Measurements from ENCODE around the gene METTL15. TPM values are rescaled to one million over a fixed set of nuclear protein-coding genes. Genes with fewer than 3 reads are reported as not detected.

METTL15 gene
- total RNA-seq, 1 experiment from 2014 or later: 9.1 TPM

DNA sequence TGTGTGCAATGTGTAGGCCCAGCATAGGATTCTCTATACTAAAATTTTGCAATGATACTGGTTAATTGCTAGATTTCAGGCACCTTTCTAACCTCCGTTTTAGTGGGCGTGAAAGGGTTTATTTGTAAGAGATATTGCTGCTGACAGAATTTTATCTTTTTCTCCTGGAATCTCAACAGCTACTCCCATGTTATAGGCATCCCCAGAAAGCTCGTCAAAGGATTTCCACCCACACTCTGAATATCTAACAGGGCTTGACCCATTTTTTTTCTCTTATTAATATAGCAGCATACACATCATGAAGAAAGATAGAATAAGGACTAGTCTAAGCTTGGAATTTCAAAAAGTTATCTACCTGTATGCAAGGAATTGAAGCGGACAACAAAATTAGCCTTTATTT, 124.5 kb downstream of the METTL15 start:
- Histone ChIP-seq H2BK12ac (ENCODE audit: insufficient read length, low read depth, low read length) (no peak overlapping the region), H3K27ac (ENCODE audit: insufficient read length, low read depth, low read length) (no peak overlapping the region), H4K8ac (replicated peaks; ENCODE audit: insufficient read length, low read depth, low read length) (no peak overlapping the region), H3K56ac (ENCODE audit: insufficient read length, low read depth, low read length) (no peak overlapping the region), H3K4ac (ENCODE audit: low read depth, low read length) (no peak overlapping the region), H3K79me1 (ENCODE audit: insufficient read depth, low read depth, low read length, poor library complexity, severe bottlenecking) (no peaks in the 10 kb centered on the region), H3K79me2 (ENCODE audit: insufficient read depth, low read length) (no peaks in the 10 kb centered on the region), H3T11ph (ENCODE audit: low read length) (no peak overlapping the region), H3K14ac (ENCODE audit: insufficient read depth, low read length) (no peak overlapping the region), H3K9ac (ENCODE audit: extremely low read depth, insufficient read length, low read length) (no peak overlapping the region), H2BK20ac (ENCODE audit: low read depth, low read length, poor library complexity, severe bottlenecking) (no peak overlapping the region), H3K9me3 (ENCODE audit: control insufficient read depth, low read depth, low read length) (no peaks in the 10 kb centered on the region), H2AK5ac (ENCODE audit: insufficient read length, low read length) (no peak overlapping the region), H2AFZ (ENCODE audit: low read length) (no peak overlapping the region), H2BK5ac (ENCODE audit: insufficient read length, low read length) (no peak overlapping the region), H3K27me3 (ENCODE audit: insufficient read depth, low read length) (no peaks in the 10 kb centered on the region), H2BK120ac (ENCODE audit: low read depth, low read length, poor library complexity, severe bottlenecking) (no peak overlapping the region), H4K20me1 (ENCODE audit: control insufficient read depth, insufficient read depth, insufficient read length) (no peaks in the 10 kb centered on the region), H4K5ac (ENCODE audit: insufficient read length, low read depth, low read length) (no peak overlapping the region), H3K23ac (ENCODE audit: insufficient read length, low read depth, low read length) (no peak overlapping the region), H2BK15ac (ENCODE audit: low read depth, low read length) (no peak overlapping the region), H3K18ac (ENCODE audit: insufficient read length, low read depth, low read length) (no peak overlapping the region), H3K4me2 (ENCODE audit: insufficient read depth, insufficient read length, low read length) (no peak overlapping the region), H4K91ac (ENCODE audit: insufficient read length, low read depth, low read length) (no peak overlapping the region), H3K4me1 (ENCODE audit: insufficient read depth, low read length) (no peaks in the 10 kb centered on the region), H3K23me2 (ENCODE audit: insufficient read length, low read depth, low read length, poor library complexity, severe bottlenecking) (no peaks in the 10 kb centered on the region)
- H3K4me1 Mint-ChIP-seq: no peaks in the 10 kb centered on the region
- no peak overlapping the region for H3K4me3 Mint-ChIP-seq
- no peaks in the 10 kb centered on the region for H3K27me3 Mint-ChIP-seq (ENCODE audit: low read depth)
- no CpG with 5 or more reads among the region's 4 CpGs for WGBS (ENCODE audit: extremely low coverage, insufficient read length, low lambda C conversion rate)
- H3K36me3 Mint-ChIP-seq (ENCODE audit: insufficient read depth in 1 of 3, low read depth in 3 of 3): peaks cover 5 to 19% (median 14%) of the 10 kb centered on the region in 3 experiments
- peaks cover 16 to 20% of the 10 kb centered on the region in 2 experiments for H3K9me3 Mint-ChIP-seq
- TF ChIP-seq, protein P1, sequence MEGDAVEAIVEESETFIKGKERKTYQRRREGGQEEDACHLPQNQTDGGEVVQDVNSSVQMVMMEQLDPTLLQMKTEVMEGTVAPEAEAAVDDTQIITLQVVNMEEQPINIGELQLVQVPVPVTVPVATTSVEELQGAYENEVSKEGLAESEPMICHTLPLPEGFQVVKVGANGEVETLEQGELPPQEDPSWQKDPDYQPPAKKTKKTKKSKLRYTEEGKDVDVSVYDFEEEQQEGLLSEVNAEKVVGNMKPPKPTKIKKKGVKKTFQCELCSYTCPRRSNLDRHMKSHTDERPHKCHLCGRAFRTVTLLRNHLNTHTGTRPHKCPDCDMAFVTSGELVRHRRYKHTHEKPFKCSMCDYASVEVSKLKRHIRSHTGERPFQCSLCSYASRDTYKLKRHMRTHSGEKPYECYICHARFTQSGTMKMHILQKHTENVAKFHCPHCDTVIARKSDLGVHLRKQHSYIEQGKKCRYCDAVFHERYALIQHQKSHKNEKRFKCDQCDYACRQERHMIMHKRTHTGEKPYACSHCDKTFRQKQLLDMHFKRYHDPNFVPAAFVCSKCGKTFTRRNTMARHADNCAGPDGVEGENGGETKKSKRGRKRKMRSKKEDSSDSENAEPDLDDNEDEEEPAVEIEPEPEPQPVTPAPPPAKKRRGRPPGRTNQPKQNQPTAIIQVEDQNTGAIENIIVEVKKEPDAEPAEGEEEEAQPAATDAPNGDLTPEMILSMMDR (conservative IDR thresholded peaks at IDR 0.05): no peak
- no peak for DNase-seq
- H3K27ac Mint-ChIP-seq: no peak overlapping the region
